Activated T-helper 1 cell treated with Interleukin-2 at 50 U/mL for 16 hours (primary cell): ENCODE data around the gene ZCCHC8.
A peak's percentile ranks its signal among the peaks of the same experiment; 100 is the strongest.
"Not testable (repeated sequence)": the region's sequence is repeated elsewhere in the genome, so short reads cannot be mapped to it uniquely, and the experiment has no call there.

Experiments
- DNase-seq: peaks from one replicate; pipeline ENCODE4 v3.0.0-alpha.2; 2020; ENCODE audit warnings: low read depth

The ZCCHC8 gene

GRCh38 chr12:122508163-122508562 lies 7.4 kb upstream of the ZCCHC8 start:
- no peak for DNase-seq

DNA sequence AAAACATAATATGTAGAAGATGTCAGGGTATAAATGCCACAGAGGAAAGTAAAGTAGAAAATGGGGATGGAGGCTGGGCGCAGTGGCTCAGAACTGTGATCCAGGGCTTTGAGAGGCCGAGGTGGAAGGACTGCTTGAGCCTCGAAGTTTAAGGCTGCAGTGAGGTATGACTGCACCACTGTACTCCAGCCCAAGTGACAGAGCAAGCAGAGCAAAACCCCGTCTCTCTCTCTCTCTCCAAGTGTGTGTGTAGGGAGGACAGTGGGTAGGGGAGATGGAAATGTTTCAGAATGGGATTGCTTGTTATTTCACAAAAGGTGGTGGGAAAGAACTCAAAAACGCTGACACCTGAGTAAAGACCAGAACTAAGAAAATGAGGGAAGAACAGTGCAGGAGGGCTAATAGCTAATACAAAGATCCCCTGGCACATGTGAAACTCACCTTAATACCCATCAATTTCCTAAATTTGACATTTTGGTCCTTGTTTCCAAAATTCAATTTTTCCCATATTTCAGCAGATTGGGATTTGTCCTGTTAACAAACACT lies 5.7 kb upstream of the ZCCHC8 start:
- DNase-seq, result no peak

GRCh38 chr12:122505419-122506051 lies 4.8 kb upstream of the ZCCHC8 start:
- no peak for DNase-seq

DNA sequence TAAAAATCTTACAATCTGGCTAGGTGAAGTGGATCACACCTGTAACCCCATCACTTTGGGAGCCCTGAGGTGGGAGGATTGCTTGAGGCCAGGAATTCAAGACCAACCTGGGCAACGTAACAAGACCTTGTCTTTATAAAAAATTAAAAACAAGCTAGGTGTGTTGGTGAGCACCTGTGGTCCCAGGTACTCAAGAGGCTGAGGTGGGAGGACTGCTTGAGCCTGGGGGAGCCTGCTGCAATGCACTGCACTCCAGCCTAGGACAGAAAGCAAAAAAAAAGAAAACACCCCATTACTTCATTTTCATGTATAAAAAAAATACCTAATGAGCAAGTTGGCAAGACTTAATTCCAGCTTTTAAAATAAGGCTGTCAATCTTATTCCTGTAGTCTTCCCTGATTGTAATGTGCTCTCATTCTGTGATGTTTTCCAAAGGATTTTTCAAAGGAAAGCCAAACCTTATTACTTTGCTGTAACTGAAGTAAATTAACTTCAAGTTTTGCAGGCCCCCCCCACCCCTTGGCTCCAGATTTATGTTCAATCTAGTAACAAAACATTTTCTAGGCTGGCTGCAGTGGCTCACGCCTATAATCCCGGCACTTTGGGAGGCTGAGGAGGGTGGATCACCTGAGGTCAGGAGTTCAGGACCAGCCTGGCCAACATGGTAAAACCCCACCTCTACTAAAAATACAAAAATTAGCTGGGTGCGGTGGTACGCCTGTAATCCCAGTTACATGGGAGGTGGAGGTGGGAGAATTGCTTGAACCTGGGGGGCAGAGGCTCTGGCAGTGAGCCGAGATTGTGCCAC lies 3.3 kb upstream of the ZCCHC8 start:
- DNase-seq, result no peak

DNA sequence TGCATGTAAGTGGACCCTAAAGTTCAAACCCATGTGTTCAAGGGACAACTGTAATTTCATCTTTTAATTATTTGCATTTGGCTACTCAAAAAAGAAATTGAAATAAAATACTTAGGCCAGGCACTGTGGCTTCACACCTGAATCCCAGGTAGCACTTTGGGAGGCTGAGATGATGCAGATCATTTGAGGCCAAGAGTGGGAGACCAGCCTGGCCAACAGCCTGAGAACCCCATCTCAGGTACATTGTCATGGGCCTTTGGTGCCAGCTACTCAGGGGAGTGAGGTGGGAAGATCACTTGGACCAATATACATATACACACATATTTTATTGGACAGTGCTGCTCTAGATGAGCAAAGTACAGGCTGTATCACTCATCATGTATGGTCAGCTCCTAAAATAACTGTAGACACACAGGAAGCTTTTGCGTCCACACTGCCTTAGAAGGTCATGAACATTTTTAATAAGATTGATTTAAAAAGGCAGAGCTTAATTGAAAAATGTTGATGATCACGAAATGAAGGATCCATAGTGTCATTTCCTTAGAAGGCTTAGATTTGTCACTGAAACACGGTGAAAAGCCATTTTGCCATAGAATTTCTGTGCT lies 2.5 kb upstream of the ZCCHC8 start:
- DNase-seq, result no peak

- DNase-seq, result no peak
These were observed 807 bp upstream of the ZCCHC8 start for GRCh38 chr12:122501489-122501989.

DNA sequence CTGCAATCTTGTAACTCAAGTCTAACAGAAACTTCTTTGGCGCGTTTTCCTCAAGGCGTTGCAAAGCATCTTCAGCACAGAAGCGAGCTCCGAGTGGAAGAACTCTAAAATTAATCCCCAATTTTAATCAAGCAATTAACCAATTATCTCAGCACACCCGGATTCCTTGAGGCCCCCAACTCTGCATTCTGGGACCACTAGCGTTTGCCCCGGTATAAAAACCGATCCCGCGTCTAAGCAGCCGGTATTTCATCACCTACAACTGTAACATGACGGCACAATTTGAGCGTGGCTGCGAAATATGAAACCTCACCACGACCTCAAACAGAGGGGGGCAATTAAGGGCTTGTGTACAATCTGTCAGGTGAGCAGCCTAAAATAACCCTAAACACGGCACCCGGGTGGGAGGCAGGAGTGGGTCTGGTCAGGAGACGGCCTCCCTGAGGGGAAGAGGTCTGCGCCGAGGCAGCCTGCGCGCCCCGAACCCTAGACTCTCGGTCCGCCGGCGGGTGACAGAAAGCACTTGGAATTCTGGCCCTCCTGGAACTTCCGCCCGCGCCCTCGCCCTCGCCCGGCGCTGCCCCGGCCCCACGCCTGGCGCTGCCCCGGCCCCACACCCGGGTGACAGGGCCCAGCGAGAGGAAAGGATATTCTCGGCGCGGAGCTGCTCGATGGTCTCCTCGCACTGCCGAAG lies 594 bp downstream of the ZCCHC8 start:
- DNase-seq, result peak; percentile 7

DNA sequence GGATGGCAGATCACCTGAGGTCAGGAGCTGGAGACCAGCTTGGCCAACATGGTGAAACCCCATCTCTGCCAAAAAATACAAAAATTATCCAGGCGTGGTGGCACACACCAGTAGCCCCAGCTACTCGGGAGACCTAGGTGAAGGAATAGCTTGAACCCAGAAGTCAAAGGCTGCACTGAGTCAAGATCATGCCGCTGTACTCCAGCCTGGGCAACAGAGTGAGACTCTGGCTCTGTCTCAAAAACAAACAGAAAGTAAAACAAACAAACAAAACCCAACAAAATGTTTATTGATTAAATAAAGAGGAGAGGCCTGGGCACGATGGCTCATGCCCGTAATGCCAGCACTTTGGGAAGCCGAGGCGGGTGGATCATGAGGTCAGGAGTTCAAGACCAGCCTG lies 5.5 kb downstream of the ZCCHC8 start:
- no peak for DNase-seq

DNA sequence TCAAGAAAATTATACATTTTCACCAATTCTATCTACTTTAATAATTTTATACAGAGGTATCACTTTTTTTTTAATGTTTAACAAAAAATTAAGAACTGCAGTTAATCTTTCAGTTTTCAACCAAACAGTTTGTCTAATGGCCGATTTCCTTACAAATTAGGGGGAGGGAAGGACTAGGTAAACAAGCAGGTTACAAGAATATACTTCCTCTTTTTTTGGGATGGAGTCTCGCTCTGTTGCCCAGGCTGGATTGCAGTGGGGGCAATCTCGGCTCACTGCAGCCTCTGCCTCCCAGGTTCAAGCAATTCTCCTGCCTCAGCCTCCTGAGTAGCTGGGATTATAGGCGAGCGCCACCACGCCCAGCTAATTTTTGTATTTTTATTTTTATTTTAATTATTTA lies 7.5 kb downstream of the ZCCHC8 start:
- DNase-seq, result not testable (repeated sequence)

- no peak for DNase-seq
These were observed 8.7 kb downstream of the ZCCHC8 start for GRCh38 chr12:122491991-122492390.

- no peak for DNase-seq
These were observed 11.7 kb downstream of the ZCCHC8 start for GRCh38 chr12:122489038-122489437.

DNA sequence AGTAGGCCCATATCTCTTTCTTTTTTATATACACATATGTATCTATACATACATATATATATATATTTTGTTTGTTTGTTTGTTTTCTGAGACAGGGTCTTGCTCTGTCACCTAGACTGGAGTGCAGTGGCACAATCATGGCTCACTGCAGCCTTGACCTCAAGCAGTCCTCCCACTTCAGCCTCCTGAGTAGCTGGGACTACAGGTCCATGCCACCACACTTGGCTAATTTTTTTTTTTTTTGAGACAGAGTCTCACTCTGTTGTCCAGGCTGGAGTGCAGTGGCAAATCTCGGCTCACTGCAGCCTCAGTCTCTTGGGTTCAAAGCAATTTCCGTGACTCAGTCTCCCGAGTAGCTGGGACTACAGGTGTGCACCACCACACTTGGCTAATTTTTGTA lies 12.9 kb downstream of the ZCCHC8 start:
- not testable (repeated sequence) for DNase-seq

GRCh38 chr12:122486805-122487426 lies 13.8 kb downstream of the ZCCHC8 start:
- DNase-seq, result no peak

- not testable (repeated sequence) for DNase-seq
These were observed 14.4 kb downstream of the ZCCHC8 start for GRCh38 chr12:122486360-122486759.

DNA sequence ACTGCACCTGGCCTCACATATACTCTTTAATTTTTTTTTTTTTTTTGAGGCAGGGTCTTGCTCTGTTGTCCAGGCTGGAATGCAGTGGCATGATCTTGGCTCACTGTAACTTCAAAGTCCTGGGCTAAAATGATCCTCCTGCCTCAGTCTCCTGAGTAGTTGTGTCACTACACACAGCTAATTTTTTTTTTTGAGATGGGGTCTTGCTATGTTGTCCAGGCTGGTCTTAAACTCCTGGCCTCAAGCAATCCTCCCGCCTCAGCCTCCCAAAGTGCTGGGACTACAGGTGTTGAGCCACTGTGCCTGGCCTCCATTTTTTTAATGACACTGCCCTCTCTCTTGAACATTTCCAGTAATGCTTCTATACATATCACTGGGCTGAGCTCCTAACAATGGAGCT lies 16.3 kb downstream of the ZCCHC8 start:
- not testable (repeated sequence) for DNase-seq

GRCh38 chr12:122483969-122484368 lies 16.8 kb downstream of the ZCCHC8 start:
- DNase-seq, result no peak

- no peak for DNase-seq
These were observed 18.9 kb downstream of the ZCCHC8 start for GRCh38 chr12:122481861-122482260.

DNA sequence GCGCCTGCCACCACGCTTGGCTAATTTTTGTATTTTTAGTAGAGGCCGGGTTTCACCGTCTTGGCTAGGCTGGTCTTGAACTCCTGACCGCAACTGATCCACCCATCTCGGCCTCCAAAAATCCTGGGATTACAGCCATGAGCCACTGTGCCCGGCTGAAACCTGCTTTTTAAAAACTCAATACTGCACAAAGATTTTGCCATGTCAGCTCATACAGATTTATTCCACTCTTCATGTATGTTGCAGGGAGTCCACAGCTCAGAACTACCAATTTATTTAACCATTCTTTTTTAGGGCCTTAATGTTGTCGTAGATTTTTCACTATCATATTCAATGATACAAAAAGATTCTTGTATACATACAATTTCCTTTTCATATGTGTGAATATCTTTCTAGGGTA lies 20.0 kb downstream of the ZCCHC8 start:
- DNase-seq, result no peak

- no peak for DNase-seq
These were observed 26.4 kb downstream of the ZCCHC8 start for GRCh38 chr12:122474324-122474716.

DNA sequence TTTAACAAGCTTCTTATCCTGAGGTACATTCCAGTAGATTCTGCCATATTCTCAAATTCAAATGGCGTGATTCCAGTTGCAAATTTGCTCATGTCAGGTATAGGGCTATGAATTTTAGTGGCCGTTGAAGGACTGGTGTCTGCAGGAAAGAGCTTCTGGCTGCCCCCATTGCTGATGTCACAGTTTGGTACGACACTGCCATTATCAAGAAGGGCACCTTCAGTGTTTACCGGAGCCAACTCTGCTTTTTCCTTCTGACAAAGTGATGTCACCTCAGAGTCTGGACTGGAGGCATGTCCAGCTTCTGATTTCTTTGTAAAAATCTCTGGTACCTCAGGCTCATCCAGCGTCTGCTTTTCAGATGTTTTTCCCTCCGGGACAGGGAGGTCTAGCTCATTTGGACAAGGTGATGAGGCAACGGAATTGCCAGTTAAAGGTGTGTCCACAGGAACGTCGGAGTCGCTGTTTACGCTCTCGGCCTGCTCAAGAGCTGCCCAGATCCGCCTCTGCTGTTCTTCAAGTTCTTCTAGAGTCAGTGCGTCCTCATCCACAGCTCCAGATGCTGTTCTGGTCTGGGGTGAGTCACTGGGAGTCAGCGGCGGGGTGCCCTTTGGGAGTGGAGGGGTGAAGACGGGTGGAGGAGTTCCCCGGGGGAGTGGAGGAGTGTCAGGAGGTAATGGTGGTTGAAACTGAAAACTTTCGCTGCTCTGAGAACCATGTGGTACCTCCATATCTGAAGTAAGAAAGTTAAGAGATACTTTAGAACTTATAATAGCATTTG lies 27.0 kb downstream of the ZCCHC8 start:
- no peak for DNase-seq
